HG02763 (cell line): Measurements from ENCODE around the gene LLPH.
"Not testable (repeated sequence)": the region's sequence is repeated elsewhere in the genome, so short reads cannot be mapped to it uniquely, and the experiment has no call there.

Experiments used
- ATAC-seq: cut with Tn5 transposase; IDR thresholded peaks from one replicate; pipeline ENCODE4 v1.9.1; 2021; ENCODE audit warnings: mild to moderate bottlenecking, moderate library complexity; ENCODE audit not compliant: unreplicated experiment

LLPH gene

DNA sequence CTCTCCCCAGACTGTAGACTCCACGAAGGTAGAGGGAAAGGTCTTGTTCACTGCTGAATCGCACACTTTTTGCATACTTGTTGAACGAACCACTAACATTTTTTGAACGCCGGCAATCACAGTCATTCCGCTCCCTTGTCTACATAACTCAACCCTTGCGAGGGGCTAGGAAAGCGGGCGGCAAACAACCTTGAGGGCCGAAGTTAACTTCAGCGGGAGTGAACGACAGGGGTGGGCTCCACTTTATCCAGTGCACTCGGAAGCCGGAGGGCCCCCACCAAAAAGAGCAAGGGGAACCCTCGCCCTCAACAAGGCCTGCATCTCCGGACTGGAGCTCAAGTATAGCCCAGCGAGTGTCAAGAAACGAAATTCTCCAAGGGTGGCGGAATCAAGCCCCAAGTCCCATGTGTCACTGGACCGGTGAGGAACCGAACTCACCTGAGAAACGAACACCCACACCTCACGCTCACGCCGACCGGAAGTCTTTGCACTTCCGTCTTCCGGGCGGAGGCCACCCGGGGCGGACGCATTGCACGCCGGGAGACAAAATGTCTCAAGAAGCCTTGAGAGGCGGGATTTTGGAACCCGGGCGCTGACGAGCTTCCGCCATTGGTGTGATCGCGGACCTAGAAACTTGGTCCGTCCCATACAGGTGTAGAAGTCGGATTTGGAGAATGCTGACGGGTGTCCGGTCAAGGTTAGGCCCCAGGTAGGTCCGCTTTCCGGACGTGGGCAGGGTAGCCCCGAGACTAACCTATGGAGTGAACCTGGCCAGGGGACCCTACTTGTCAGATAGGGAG, at the start of gene LLPH:
Gene LLPH (minus strand): TSS at position 484 of the 800 bp plus-strand sequence. CDS start 1,644 bp downstream, outside the sequence.
- peak; percentile 98 for ATAC-seq

DNA sequence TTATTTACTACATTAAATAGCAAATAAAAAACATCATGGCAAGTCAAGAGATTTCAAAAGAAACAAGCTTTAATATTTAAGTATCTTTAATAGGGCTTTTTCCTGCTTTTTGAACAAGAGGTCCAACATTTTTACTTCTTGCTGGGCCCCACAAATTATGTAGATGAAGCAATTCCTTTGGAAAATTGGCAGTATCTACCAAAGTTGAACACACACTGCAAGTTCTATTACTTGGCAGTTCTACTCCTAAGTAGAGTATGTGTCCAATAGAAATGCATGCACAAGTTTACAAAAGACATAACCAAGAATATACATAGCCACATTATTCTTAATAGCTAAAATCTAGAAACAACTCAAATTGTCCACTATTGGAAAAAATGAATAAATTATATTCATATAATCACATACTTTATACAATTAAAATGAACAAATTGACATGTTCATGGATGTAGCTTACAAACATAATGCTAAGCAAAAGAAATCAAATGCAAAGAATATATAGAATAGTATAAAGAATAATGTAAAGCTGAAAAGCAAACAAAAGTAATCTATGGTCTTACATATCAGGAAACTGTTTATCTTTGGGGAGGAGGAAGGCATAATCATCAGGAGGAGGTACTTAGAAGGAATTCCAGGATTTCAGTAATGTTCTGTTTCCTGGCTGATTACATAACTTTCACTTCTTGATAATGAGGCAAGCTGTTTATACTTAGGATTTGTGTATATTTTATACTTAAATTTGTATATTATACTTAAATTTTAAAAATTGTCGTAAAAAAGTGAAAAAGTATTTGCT, 45.8 kb upstream of the LLPH start:
- ATAC-seq: no peak

DNA sequence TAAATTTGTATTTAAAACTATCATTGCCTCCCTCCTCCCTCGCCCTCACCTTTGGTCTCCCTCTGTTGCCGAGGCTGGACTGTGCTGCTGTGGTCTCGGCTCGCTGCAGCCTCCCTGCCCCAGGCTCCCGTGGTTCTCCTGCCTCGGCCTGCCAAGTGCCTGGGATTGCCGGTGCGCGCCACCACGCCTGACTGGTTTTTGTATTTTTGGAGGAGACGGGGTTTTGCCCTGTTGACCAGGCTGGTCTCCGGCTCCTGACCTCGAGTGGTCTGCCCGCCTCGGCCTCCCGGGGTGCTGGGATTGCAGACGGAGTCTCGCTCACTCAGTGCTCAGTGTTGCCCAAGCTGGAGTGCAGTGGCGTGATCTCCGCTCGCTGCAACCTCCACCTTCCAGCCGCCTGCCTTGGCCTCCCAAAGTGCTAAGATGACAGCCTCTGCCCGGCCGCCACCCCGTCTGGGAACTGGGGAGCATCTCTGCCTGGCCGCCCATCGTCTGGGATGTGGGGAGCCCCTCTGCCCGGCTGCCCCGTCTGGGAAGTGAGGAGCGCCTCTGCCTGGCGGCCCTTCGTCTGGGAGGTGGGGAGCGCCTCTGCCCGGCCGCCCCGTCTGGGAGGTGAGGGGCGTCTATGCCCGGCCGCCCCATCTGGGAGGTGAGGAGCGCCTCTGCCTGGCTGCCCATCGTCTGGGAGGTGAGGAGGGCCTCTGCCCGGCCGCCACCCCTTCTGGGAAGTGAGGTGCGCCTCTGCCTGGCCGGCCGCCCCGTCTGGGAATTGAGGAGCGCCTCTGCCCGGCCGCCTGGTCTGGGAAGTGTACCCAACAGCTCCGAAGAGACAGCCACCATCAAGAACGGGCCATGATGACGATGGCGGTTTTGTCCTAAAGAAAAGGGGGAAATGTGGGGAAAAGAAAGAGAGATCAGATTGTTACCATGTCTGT, 44.1 kb upstream of the LLPH start:
- not testable (repeated sequence) for ATAC-seq

DNA sequence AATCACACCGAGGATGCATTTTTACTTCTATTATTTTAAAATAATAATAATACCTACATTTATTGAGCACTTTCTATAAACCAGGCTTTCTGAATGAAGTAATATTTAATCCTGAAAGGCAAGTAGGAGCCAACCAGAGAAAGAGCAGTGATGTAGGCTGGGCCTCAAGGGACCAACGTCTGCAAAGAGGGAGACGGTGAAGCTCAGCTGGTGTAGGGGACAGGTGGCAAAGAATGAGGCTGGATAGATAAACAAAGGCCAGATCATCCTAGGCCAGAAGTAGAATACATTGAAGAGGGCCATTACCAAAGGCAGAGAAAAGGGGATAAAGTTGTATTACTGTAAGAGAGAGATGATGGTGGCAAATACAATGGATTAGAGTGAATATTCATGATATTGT, 40.1 kb upstream of the LLPH start:
- ATAC-seq: no peak

DNA sequence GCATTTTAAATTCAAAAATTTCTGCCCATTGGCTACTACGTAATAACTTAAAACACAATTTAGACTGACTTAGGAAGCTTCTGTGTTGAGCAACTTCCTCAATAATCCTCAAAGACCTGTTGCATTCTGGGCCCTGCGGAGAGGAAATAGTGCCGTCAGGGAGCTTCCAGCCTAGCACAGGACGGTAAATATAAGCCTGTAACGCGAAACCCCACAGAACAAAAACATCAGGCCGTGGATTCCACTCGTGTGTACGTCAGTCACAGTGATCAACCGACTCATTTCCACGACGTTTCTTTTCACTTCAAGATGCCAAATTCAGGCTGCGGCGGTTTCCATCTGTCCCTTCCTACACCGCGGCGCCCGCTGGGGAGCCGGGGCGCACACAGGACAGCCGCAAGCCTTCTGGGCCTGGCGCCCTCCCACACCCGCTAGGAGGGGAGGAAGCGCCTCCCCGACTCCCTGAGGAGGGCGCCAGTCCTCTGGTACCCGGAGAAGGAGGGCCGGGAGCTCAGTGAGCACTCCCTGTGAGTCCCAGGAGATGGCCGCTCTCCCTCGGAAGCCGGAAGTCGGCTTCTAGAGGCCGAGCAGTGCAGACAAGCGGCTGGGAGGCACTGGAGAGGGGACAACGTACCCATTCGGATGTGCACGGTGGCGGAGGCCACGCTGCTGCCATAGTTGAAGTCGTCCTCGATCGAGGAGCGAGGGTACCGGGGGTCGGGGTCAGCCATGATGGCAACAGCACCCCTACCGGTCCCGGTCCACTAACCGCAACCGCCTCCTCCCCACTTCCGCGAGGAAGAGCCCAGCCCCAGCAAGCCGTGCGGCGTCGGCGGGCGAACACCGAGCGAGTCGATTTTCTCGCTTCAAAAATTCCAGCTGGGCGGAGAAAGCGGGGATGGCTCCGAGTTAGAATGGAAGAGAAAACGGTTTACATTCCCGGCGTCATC, 38.9 kb upstream of the LLPH start, which contains the start of gene TMBIM4:
Gene TMBIM4 (minus strand): TSS at position 776 of the 950 bp plus-strand sequence. CDS start 45 bp downstream, at position 731.
- ATAC-seq: peak; percentile 90

DNA sequence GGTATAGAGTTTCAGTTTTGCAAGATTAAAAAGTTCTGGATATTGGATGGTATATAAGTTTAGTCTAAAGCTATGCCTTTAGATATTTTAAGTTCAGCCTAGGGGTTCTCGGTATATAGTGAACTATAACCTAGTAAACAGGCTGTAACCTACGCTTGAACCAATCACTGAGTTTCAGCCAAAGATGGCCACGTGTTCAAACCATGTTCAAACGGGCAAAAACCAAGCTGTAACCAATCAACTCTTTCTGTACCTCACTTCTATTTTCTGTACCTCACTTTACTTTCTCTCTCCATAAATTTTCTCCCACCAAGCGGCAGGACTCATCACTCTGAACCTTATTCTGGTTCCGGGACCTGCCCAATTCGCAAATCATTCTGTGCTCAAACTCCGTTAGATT, 37.9 kb upstream of the LLPH start:
- ATAC-seq: no peak

DNA sequence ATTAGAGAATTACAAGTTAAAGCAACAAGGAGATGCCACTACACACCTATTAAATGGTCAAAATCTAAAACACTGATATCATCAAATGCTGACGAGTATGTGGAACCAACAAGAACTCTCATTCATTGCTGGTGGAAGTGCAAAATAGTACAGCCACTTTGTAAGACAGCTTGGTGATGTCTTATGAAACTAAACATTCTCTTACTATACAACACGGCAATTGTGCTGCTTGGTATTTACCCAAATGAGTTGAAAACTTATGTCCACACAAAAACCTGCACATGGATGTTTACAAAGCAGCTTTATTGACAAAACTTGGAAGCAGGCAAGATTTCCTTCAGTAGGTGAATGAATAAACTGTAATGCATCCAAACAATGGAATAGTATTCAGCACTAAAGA, 36.0 kb upstream of the LLPH start:
- ATAC-seq: no peak

DNA sequence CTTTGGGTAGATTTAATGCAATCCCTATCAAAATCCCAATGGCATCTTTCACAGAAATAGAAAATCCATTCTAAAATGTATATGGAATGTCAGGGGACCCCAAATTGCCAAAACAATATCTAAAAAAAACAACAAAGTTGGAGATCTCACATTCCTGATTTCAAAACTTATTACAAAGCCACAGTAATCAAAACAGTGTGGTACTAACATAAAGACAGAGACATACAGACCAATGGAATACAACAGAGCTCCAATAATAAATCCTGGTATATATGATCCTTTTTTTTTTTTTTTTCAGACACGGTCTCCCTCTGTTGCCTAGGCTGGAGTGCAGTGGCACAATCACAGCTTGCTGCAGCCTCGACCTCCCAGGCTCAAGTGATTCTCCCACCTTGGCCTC, 34.6 kb upstream of the LLPH start:
- no peak for ATAC-seq

DNA sequence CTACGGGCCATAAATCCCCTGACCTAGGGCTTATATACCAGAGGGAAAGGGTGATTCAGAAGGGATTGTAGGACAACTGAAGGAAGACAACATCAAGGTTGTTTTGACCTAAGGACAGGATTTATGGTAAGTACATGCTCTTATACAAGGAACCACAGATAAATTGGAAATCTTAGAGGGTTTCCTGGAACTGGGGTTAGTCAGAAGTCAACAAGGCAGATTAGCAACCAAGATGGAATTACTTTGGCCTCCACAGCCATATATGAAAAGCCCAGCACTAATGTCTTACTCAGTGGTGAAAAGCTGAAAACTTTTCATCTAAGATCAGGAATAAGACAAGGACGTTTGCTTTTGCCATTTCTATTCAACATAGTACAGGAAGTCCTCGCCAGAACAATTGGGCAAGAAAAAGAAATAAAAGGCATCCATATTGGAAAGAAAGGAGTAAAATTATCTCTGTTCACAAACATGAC, 33.8 kb upstream of the LLPH start:
- ATAC-seq: no peak

DNA sequence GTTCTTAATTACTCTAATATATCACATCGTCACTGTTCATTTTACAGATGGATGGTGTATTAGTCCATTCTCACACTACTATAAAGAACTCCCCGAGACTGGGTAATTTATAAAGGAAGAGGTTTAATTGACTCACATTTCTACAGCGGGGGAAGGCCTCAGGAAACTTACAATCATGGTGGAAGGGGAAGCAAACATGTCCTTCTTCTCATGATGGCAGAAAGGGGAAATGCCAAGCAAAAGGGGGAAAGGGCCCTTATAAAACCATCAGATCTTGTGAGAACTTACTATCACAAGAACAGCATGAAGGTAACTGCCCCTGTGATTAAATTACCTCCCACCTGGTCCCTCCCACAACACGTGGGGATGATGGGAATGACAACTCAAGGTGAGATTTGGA, 32.7 kb upstream of the LLPH start:
- ATAC-seq: no peak

DNA sequence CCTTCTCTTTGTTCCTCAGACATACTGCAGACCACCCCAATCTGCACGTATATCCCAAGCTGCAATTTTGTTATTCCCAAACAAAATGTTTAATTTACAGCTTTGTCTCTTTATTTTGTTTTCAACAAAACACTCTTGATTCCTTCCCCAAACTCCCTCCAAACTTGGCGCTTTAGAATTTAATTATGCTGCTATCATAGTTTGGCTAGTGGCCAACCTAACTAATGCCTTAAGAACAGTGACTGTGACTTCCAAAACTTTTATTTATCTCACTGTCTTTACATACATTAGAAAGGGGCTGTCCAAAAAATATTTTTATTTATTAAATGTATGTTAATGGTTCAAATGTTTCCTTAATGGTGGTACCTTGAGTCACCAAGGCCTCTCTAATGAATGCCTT, 32.2 kb upstream of the LLPH start:
- ATAC-seq: no peak

DNA sequence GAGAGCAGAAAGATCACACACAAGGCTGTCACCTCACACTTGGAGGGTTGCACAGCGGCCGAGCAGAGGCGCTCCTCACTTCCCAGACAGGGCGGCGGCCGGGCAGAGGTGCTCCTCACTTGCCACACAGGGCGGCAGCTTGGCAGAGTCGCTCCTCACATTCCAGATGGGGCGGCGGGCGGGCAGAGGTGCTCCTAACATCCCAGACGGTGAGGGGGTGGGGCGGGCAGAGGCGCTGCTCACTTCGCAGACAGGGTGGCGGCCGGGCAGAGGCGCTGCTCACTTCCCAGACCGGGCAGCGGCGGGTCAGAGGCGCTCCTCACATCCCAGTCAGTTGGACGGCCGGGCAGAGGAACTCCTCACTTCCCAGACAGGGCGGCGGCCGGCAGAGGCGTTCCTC, 30.2 kb upstream of the LLPH start:
- no peak for ATAC-seq

DNA sequence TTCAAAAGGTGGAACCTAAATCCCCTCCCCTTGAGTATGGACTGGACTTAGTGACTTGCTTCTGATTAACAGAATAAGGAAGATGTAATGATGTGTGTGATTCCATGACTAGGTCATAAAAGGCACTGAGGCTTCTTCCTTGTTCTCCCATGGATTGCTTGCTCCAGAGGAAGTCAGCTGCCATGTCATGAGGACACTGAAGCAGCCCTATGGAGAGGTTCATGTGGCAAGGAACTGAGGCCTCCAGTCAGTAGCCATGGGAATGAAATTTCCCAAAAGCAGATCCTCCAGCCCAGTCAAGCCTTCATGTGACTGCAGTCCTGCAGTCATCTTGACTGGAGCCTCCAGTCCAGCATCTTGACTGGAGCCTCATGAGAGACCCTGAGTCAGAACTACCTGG, 28.6 kb upstream of the LLPH start:
- ATAC-seq: no peak

DNA sequence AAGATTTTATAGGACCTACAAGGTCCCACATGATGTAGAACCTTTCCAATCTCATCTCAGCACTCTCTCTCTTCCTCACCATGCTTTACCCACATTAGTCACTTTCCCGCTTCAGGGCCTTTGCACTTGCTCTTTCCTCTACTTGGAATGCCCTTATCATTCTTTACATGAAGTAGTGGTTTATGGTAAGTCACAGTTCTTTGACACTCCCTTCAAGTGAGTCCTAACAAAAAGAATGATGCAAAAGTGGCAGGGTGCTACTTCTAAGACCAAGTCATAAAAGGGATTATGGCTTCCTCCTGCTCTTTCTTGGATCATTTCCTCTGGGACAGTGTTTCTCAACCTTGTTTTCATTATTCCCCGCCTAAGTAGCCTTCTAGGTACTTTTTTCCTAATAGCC, 26.1 kb upstream of the LLPH start:
- ATAC-seq: no peak

DNA sequence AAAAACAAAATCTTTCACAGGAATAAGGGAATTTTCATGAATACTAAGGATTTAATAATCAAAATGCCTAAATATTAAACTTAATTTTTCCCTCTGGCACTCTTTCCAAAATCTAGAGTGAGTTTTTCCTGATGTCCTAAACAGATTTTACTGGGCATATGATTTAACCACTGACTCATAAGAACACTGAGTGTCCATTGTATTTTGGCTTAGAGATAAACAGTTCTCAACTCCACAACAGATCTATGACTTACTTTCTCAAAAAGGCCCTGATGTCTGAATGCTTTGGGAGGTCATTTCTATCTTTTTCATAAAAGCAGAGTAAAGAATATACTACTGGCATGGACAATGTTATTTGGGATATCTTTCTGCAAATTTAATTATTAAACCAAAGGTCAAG, 24.2 kb upstream of the LLPH start:
- ATAC-seq: no peak

DNA sequence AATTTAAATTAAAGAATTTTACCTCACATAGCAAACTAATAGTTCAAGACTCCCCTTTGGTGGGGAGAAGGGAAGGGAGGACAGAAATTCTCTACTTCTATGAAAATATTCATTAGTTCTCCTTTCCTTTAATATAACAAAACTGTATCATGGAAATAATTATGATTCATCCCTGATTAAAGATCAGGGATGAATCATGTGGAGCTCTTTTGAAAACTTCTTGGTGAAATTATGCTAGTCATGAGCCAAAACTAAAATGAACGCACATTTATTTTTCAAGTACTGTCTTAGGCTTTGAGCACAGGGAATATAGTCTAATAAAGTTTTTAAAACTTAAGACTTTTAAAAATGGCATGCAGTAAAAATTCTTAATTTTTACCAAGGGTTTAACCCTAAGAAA, 22.2 kb upstream of the LLPH start:
- ATAC-seq: no peak

DNA sequence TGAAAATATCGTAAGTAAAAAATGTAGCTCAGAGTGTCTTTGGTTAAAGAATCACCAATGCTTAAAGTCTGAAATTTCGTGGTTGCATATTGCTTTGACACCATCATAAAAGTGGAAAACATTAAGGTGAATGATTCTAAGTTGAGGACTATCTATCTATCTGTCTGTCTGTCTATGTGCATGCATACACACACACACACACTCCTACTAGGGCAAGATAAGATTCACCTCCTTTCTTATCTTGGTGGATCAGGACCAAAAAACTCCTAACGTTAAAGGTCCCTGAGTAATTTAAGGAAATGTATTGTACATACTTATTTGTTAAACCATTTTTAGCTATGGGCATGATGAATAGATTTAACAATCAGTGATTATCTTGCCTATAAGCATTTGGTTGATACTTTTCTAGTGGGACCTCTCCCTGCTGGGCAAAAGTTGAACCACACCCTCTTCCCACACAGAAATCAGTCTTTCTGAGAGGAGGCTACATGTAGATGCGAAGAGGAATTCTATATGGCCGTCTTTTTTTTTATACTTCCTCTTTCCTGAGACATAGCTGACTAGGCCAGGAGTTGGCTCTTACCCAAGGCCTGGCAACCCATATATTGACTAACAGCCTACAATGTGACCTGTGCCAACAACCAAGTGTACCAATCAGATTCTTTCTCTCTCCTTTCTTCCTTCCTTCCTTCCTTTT, 19.3 kb upstream of the LLPH start:
- no peak for ATAC-seq

DNA sequence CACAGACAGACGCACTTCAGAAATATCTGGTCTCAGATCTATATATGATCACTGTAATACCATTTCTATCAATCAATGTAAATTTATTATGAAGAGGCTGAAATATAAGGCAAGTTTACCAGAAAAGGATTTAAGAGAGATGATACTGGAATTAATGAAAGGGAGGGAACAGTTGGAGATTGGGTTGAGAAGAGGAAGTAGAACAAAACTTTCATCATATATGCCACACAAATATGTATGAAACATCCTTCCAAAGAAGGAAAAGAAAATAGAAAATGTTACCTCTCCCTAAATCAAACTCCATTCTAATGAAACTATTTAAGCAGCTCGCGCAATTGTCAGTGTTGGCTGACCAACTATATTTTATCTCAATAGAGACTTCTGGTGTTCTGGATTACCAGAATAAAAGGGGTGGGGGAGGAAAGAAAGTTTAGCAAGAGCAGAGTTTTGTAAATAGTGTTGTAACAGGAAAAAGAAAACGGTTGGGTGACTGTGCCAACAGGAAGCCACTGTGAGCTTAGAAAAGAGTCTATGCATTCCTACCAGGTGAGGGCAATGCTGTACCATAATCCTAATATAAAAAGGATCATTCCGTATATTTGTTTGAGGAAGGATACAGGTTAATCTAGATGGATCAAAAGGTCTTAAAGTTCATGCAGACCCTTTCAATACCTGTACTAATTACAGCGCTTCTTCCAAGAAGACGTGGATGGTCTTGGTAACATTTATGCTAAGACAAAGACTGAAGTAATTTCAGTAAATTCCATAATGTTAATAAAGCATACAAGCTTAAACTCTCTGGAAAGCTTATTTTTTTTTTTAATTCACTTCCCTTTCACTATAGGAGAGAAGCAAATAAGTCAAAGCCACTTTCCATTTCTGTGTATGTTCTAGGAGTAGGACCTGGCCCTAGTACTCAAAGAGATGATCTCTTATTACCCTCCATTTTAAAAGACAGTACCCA, 14.5 kb upstream of the LLPH start:
- ATAC-seq: no peak
